PC-9 (cell line): ENCODE data around the gene IKZF1. TPM values are rescaled to one million over a fixed set of nuclear protein-coding genes. Genes with fewer than 3 reads are reported as not detected.

Source experiments
- BruUV-seq: library from RNA; stranded (reverse); fragments of 400-500 nt; replicated peaks from 2 replicates; lab custom pipeline; 2021; lab: Mats Ljungman, UMichigan
- CTCF ChIA-PET: fragments of 300-600 bp; sonication (Branson Sonifier 250); formaldehyde crosslinking; loops from one replicate; lab custom pipeline; 2022; ENCODE audit warnings: antibody characterized with exemption; lab: Charles Lee
- POLR2A ChIA-PET: fragments of 300-600 bp; sonication (Branson Sonifier 250); formaldehyde crosslinking; loops from one replicate; lab custom pipeline; 2022; ENCODE audit warnings: antibody characterized with exemption; ENCODE audit not compliant: unreplicated experiment; lab: Charles Lee
- DNase-seq, 2 experiments: peaks; one replicate each; pipeline versions ENCODE4 v3.0.0 to v3.0.0-alpha.2; 2015 to 2022; ENCODE audit warnings: mixed read lengths in 1 of 2
- H2AFZ ChIP-seq: fragments of 200-600 bp; sonication (generic); 2 replicates; pipeline ENCODE4 v1.8.1; 2017; ENCODE audit warnings: antibody characterized with exemption
- H3F3A ChIP-seq: fragments of 200-600 bp; sonication (generic); 2 replicates; pipeline ENCODE4 v1.8.1; 2017; ENCODE audit warnings: antibody characterized with exemption, mild to moderate bottlenecking, low read depth; ENCODE audit not compliant: insufficient read depth
- H3K27ac ChIP-seq: fragments of 200-600 bp; sonication (generic); 2 replicates; pipeline ENCODE4 v1.6.1; 2016; ENCODE audit warnings: mixed run types
- H3K27me3 ChIP-seq: fragments of 200-600 bp; sonication (generic); 2 replicates; pipeline ENCODE4 v1.6.1; 2016; ENCODE audit warnings: low read depth, mixed run types; ENCODE audit not compliant: insufficient read depth
- H3K36me3 ChIP-seq: fragments of 200-600 bp; sonication (generic); 2 replicates; pipeline ENCODE4 v1.6.1; 2016; ENCODE audit warnings: low read depth, mixed run types
- H3K4me1 ChIP-seq: fragments of 200-600 bp; sonication (generic); replicated peaks from 2 replicates; pipeline ENCODE4 v1.6.1; 2016; ENCODE audit warnings: mixed run types; ENCODE audit not compliant: insufficient read depth
- H3K4me2 ChIP-seq: fragments of 200-600 bp; sonication (generic); 2 replicates; pipeline ENCODE4 v1.6.1; 2017; ENCODE audit warnings: mixed run types
- H3K4me3 ChIP-seq: fragments of 200-600 bp; sonication (generic); 2 replicates; pipeline ENCODE4 v1.6.1; 2016; ENCODE audit warnings: mixed run types
- H3K79me2 ChIP-seq: fragments of 200-600 bp; sonication (generic); 2 replicates; pipeline ENCODE4 v1.6.1; 2017; ENCODE audit warnings: low read depth, mixed run types
- H3K9me2 ChIP-seq: fragments of 200-600 bp; sonication (generic); 2 replicates; pipeline ENCODE4 v1.8.1; 2017; ENCODE audit warnings: mild to moderate bottlenecking; ENCODE audit not compliant: insufficient read depth
- H3K9me3 ChIP-seq: fragments of 200-600 bp; sonication (generic); 2 replicates; pipeline ENCODE4 v1.8.1; 2016; ENCODE audit warnings: low read depth; ENCODE audit not compliant: insufficient read depth
- H4K20me1 ChIP-seq: fragments of 200-600 bp; sonication (generic); 2 replicates; pipeline ENCODE4 v1.8.1; 2017; ENCODE audit not compliant: insufficient read depth
- EZH2 ChIP-seq: fragments of 200-600 bp; sonication (generic); IDR thresholded peaks from 2 replicates; pipeline ENCODE4 v1.8.0; 2017; ENCODE audit warnings: antibody characterized with exemption, low read depth
- intact Hi-C: fragments of 100-400 bp; cut with micrococcal nuclease; formaldehyde crosslinking; loops from one replicate; pipeline ENCODE4 v1.10.0; 2022; ENCODE audit not compliant: unreplicated experiment
- total RNA-seq: library from RNA; stranded (reverse); gene quantifications from 2 replicates; pipeline ENCODE4 v1.2.3, GENCODE V29; 2021
- TF ChIP-seq, protein P1 (sequence below): fragments of 200-600 bp; sonication (generic); conservative IDR thresholded peaks from 2 replicates; pipeline ENCODE4 v1.6.1; 2017; ENCODE audit warnings: mixed run types, antibody characterized with exemption, mild to moderate bottlenecking, moderate library complexity

IKZF1 gene
- total RNA-seq, 1 experiment from 2014 or later = not detected

DNA sequence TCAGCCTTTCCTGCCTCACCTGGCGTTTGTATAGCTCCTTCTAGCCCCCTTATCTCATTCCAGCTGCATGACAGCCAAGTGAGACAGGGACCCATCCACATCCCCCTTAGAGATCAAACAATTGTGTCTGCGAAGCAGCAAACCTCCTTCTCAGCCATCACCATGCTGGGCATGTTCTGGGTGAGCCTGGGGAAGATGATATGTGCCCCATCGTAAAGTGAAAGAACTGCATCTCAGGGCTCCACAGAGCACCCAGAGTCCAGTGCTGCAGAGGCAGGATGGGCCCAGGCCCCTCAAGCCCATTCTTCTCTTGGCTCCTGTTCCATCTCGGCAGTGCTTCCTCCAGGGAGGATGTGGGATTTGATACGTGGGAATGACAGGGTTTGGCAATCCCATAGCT, 102.4 kb downstream of the IKZF1 start:
- Histone ChIP-seq H3K36me3 (no peaks in the 10 kb centered on the region), H3K79me2 (no peaks in the 10 kb centered on the region), H3F3A (no peaks in the 10 kb centered on the region), H2AFZ (no peak overlapping the region), H3K9me2 (no peaks in the 10 kb centered on the region), H3K9me3 (no peaks in the 10 kb centered on the region), H3K27me3 (peaks cover 100% of the 10 kb centered on the region), H3K4me3 (no peak overlapping the region), H4K20me1 (no peaks in the 10 kb centered on the region; the same call in 1 of the 2 replicates), H3K4me1 (no peaks in the 10 kb centered on the region), H3K4me2 (no peak overlapping the region), H3K27ac (no peak overlapping the region)
- no TSS peak for BruUV-seq
- intact Hi-C loops = no loop called here
- TF ChIP-seq, protein P1, sequence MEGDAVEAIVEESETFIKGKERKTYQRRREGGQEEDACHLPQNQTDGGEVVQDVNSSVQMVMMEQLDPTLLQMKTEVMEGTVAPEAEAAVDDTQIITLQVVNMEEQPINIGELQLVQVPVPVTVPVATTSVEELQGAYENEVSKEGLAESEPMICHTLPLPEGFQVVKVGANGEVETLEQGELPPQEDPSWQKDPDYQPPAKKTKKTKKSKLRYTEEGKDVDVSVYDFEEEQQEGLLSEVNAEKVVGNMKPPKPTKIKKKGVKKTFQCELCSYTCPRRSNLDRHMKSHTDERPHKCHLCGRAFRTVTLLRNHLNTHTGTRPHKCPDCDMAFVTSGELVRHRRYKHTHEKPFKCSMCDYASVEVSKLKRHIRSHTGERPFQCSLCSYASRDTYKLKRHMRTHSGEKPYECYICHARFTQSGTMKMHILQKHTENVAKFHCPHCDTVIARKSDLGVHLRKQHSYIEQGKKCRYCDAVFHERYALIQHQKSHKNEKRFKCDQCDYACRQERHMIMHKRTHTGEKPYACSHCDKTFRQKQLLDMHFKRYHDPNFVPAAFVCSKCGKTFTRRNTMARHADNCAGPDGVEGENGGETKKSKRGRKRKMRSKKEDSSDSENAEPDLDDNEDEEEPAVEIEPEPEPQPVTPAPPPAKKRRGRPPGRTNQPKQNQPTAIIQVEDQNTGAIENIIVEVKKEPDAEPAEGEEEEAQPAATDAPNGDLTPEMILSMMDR = no peak
- TF ChIP-seq EZH2 = no peak
- CTCF ChIA-PET = no interaction called here
- POLR2A ChIA-PET = no interaction called here
- no peak for DNase-seq

DNA sequence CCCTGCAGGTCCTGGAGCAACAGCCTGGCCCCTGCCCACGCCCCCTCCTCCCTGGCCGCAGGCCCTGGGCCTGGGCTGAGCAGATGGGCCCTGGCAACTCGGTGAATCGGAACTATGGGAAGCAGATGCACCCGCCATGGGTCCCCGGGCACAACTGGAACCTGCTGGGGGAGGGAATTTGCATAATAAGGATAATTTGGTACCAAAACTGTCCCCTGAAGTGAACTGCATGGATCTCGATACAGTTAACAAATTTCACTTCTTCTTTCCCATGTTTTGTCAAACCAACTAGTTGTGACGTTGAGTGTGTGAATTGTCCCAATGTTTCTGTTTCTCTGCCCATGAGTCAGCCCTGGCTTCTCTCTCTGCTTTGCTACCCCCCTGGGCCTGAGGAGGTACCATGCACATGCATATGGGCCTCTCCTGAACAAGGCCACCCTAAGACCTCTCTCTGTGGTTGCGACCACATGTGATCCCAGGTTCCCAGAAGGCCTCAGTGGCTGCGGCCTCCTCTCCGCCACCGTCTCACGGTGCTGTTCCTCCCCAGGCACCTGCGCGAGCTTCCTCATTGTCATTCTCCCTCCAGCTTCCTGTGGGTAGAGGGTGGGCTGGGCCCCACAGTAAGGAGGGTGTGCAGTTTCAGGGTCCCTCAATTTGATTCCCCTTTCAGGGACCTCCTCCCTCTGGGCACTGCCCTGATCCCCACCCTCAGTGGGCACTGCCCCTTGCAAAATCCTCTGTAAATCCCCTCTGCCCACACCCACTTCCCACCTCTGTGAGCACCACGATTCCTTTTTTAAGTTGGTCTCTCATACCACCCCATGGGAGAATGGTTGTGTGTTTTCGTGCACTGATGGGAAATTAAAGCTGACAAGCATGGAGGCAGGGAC, 105.6 kb downstream of the IKZF1 start:
- CTCF ChIA-PET = no interaction called here
- Histone ChIP-seq H4K20me1 (no peaks in the 10 kb centered on the region; the same call in 1 of the 2 replicates), H3K27ac (no peak overlapping the region), H3K36me3 (no peaks in the 10 kb centered on the region), H3K79me2 (no peaks in the 10 kb centered on the region), H3K9me3 (no peaks in the 10 kb centered on the region), H3K9me2 (no peaks in the 10 kb centered on the region), H3F3A (no peaks in the 10 kb centered on the region), H2AFZ (no peak overlapping the region), H3K4me2 (no peak overlapping the region), H3K27me3 (peaks cover 79% of the 10 kb centered on the region), H3K4me1 (no peaks in the 10 kb centered on the region), H3K4me3 (no peak overlapping the region)
- POLR2A ChIA-PET = no interaction called here
- no peak for DNase-seq
- no TSS peak for BruUV-seq
- intact Hi-C loops = no loop called here
- no peak for TF ChIP-seq EZH2

DNA sequence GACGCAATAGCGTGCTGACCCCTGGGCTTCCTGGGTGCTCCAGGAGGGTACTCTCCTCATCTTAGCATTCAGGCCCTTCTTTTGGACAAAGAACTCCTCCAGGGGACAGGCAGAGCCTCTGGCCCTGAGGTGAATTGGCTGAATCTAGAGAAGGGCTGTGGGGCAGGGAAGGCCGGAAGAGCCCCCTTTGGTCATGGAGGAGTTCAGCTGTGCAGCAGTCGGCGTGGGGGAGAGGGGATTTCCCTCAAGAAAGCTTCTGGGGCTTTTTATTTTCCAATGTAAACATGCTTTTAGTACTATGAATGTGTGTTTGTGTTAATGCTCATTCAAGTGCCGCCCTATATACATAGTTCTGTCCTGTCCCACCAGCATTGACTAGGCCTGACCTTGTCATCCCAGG, 106.8 kb downstream of the IKZF1 start:
- TF ChIP-seq, protein P1 = no peak
- no peak for TF ChIP-seq EZH2
- H3K27me3 ChIP-seq = peaks cover 74% of the 10 kb centered on the region
- H3K79me2 ChIP-seq = no peaks in the 10 kb centered on the region
- BruUV-seq = no TSS peak
- CTCF ChIA-PET = no interaction called here
- H3K9me2 ChIP-seq = no peaks in the 10 kb centered on the region
- H3K27ac ChIP-seq = no peak overlapping the region
- intact Hi-C loops = no loop called here
- H2AFZ ChIP-seq = no peak overlapping the region
- no peaks in the 10 kb centered on the region for H3F3A ChIP-seq
- H3K36me3 ChIP-seq = no peaks in the 10 kb centered on the region
- H3K9me3 ChIP-seq = no peaks in the 10 kb centered on the region
- DNase-seq = no peak
- H3K4me1 ChIP-seq = no peaks in the 10 kb centered on the region
- no peak overlapping the region for H3K4me3 ChIP-seq
- no peaks in the 10 kb centered on the region; the same call in 1 of the 2 replicates for H4K20me1 ChIP-seq
- no peak overlapping the region for H3K4me2 ChIP-seq
- POLR2A ChIA-PET = no interaction called here
